Thyroid gland (tissue), 4 donors: Measurements from ENCODE around the gene KCTD13. TPM values are rescaled to one million over a fixed set of nuclear protein-coding genes. Genes with fewer than 3 reads are reported as not detected.
"Not testable (repeated sequence)": the region's sequence is repeated elsewhere in the genome, so short reads cannot be mapped to it uniquely, and the experiment has no call there.

Source experiments
- DNase-seq, 2 donors: peaks; one replicate each; pipeline ENCODE4 v3.0.0-alpha.2; 2019
- H3K27ac ChIP-seq, 3 donors: fragments of 200-600 bp; sonication (generic); 1 replicate in 2 of 3; 2 replicates in 1 of 3; pipeline ENCODE4 v1.5.1; 2016 to 2019; ENCODE audit warnings: mild to moderate bottlenecking in 1 of 3, moderate library complexity in 1 of 3
- H3K27me3 ChIP-seq: fragments of 200-600 bp; sonication (generic); one replicate; pipeline ENCODE4 v1.5.1; 2019
- H3K36me3 ChIP-seq, 2 donors: fragments of 200-600 bp; sonication (generic); one replicate each; pipeline ENCODE4 v1.5.1; 2016 to 2019
- H3K4me1 ChIP-seq, 2 donors: fragments of 200-600 bp; sonication (generic); one replicate each; pipeline ENCODE4 v1.5.1; 2017 to 2019
- H3K4me3 ChIP-seq, 3 donors: fragments of 200-600 bp; sonication (generic); replicated peaks in 1 of 3; 1 replicate in 2 of 3; 2 replicates in 1 of 3; pipeline ENCODE4 v1.5.1; 2016; ENCODE audit warnings: mild to moderate bottlenecking in 1 of 3
- H3K9me3 ChIP-seq: fragments of 200-600 bp; sonication (generic); one replicate; pipeline ENCODE4 v1.5.1; 2017
- POLR2A ChIP-seq, 2 donors: fragments of 450-650 bp; IDR thresholded peaks; one replicate each; pipeline ENCODE4 v1.6.1; 2017; ENCODE audit warnings: antibody characterized with exemption in 2 of 2, mild to moderate bottlenecking in 2 of 2, moderate library complexity in 1 of 2
- WGBS, 2 donors: methylation state at CpG; one replicate each; pipeline ENCODE4 v1.1.5; 2017; 5-methylcytosine and 5-hydroxymethylcytosine counted together
- intact Hi-C: fragments of 100-400 bp; cut with DNase I; formaldehyde crosslinking; loops from one replicate; pipeline ENCODE4 v1.15.1; 2023
- total RNA-seq, 4 donors: library from RNA; depleted of rRNA; stranded (reverse); fragments of >200 nt; gene quantifications; one replicate each; pipeline ENCODE4 v1.2.3, GENCODE V29; 2016
- TF ChIP-seq, protein P1 (sequence below), 6 experiments: fragments of 200-600 bp in 3 of 6; fragments of 450-650 bp in 3 of 6; sonication (generic) in 3 of 6; IDR thresholded peaks; one replicate each; pipeline ENCODE4 v1.5.1; 2016 to 2019; ENCODE audit warnings: antibody characterized with exemption in 6 of 6, mild to moderate bottlenecking in 2 of 6, inconsistent platforms in 1 of 6, moderate library complexity in 1 of 6

Gene KCTD13
- total RNA-seq, 4 donors from 2014 or later, result 9.8 to 27.5 (median 15.5) TPM

DNA sequence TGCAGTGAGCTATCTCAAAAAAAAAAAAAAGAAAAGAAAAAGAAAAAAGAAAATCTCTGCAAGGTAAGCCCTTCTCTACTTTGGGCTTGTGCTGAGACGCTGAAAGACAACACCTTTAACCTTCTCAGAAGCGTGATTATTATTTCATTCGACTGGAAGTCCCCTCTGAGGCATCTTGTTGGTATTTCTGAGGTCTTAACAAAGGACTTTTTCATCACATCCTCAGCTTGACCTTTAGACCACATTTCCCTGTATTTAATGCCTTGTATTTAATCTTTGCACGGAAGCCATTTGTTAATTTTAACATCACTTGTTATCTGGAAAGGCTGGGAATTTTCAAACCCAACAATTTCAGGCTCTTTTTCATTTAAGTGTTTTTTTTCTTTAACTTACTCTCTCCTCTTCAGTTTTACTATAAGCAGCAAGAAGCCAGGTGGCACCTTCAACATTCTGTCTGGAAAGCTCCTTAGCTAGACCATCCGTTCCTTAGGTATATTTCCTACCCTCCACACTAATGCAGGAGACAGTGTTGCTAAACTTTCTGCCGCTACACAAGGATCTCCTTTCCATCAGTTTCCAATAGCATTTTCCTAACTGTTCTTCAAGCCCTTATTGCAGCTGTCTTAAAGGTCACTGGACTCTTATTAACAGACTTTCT is 10.3 kb downstream of the KCTD13 start:
- Histone ChIP-seq H3K4me3 (no peak overlapping the region), H3K27ac (no peak overlapping the region), H3K9me3 (no peaks in the 10 kb centered on the region), H3K36me3 (peaks cover 6 to 9% of the 10 kb centered on the region in 2 donors), H3K4me1 (no peaks in the 10 kb centered on the region), H3K27me3 (no peaks in the 10 kb centered on the region)
- WGBS, 2 donors, result 88 to 90% methylated on average over 6 of the region's 6 CpGs
- DNase-seq, result no peak
- no peak for TF ChIP-seq POLR2A (IDR thresholded peaks at IDR 0.05)
- TF ChIP-seq, protein P1, sequence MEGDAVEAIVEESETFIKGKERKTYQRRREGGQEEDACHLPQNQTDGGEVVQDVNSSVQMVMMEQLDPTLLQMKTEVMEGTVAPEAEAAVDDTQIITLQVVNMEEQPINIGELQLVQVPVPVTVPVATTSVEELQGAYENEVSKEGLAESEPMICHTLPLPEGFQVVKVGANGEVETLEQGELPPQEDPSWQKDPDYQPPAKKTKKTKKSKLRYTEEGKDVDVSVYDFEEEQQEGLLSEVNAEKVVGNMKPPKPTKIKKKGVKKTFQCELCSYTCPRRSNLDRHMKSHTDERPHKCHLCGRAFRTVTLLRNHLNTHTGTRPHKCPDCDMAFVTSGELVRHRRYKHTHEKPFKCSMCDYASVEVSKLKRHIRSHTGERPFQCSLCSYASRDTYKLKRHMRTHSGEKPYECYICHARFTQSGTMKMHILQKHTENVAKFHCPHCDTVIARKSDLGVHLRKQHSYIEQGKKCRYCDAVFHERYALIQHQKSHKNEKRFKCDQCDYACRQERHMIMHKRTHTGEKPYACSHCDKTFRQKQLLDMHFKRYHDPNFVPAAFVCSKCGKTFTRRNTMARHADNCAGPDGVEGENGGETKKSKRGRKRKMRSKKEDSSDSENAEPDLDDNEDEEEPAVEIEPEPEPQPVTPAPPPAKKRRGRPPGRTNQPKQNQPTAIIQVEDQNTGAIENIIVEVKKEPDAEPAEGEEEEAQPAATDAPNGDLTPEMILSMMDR (IDR thresholded peaks at IDR 0.05), result no peak
- intact Hi-C loops, result no loop called here

DNA sequence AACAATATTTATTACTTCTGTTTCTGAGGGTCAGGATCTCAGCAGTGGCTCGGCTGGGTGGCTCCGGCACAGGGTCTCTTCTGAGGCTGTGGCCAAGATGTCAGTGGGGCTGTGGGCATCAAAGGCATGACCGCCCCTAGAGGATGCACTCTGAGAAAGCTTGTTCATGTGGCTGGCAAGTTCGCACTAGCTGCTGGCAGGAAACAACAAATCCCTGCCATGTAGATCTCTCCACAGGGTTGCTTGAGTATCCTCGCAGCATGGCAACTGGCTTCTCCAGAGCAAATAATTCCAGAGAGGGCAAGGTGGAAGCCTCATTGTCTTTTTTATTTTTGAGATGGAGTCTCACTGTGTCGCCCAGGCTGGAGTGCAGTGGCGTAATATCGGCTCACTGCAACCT is 12.5 kb downstream of the KCTD13 start:
- 92 to 98% methylated on average over 8 of the region's 8 CpGs for WGBS, 2 donors
- intact Hi-C loops, result no loop called here
- no peaks in the 10 kb centered on the region for H3K4me1 ChIP-seq
- no peaks in the 10 kb centered on the region for H3K36me3 ChIP-seq
- H3K27me3 ChIP-seq, result no peaks in the 10 kb centered on the region
- no peak overlapping the region for H3K4me3 ChIP-seq
- TF ChIP-seq, protein P1 (IDR thresholded peaks at IDR 0.05), result no peak
- no peak for TF ChIP-seq POLR2A (IDR thresholded peaks at IDR 0.05)
- no peaks in the 10 kb centered on the region for H3K9me3 ChIP-seq
- H3K27ac ChIP-seq, result no peak overlapping the region
- DNase-seq, result no peak

DNA sequence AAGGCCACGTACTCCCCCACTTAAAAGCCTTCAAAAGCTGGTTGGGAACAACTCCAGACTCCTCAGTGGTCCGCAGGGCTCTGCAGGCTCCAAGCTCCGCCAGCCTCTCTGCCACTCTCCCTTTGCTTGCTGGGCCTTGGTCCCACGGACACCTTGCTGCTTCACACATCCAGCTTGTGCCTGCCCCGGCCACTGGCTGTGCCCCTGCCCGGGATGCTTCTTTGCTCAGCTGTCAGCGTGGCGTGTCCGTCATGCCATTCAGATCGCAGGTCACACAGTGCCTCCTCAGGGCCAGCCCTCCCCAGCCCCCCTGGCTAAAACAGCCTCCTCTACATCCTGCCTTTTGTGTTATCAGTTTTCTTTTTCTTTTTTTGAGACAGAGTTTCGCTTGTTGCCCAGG is 13.9 kb downstream of the KCTD13 start:
- Histone ChIP-seq H3K4me3 (no peak overlapping the region), H3K4me1 (no peaks in the 10 kb centered on the region), H3K27me3 (no peaks in the 10 kb centered on the region), H3K9me3 (no peaks in the 10 kb centered on the region), H3K27ac (no peak overlapping the region), H3K36me3 (no peaks in the 10 kb centered on the region)
- DNase-seq, result no peak
- TF ChIP-seq, protein P1 (IDR thresholded peaks at IDR 0.05), result no peak
- TF ChIP-seq POLR2A (IDR thresholded peaks at IDR 0.05), result no peak
- WGBS, 2 donors, result 72 to 77% methylated on average over 11 of the region's 11 CpGs
- intact Hi-C loops, result no loop called here

DNA sequence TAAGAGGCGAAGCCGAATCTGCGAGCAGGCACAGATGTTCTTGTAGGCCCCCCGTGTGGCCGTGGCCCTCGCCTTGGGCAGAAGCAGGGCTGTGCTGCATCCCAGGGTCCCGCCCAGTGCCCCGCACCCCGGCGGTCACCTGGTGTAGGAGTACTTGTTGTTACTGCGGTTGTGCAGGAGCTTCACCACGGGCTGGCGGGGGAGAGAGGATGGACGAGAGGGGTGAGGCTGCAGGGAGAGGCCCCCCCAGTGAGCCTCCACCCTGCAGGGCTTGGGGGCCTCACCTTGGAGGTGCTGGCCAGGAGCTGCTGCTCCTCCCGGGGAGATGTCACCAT is 14.4 kb downstream of the KCTD13 start:
- Histone ChIP-seq H3K4me3 (no peak overlapping the region), H3K27me3 (no peaks in the 10 kb centered on the region), H3K36me3 (no peaks in the 10 kb centered on the region), H3K9me3 (no peaks in the 10 kb centered on the region), H3K27ac (no peak overlapping the region), H3K4me1 (no peaks in the 10 kb centered on the region)
- no peak for DNase-seq
- 81 to 82% methylated on average over 8 to 12 of the region's 15 CpGs for WGBS, 2 donors
- TF ChIP-seq, protein P1 (IDR thresholded peaks at IDR 0.05), result no peak
- intact Hi-C loops, result no loop called here

DNA sequence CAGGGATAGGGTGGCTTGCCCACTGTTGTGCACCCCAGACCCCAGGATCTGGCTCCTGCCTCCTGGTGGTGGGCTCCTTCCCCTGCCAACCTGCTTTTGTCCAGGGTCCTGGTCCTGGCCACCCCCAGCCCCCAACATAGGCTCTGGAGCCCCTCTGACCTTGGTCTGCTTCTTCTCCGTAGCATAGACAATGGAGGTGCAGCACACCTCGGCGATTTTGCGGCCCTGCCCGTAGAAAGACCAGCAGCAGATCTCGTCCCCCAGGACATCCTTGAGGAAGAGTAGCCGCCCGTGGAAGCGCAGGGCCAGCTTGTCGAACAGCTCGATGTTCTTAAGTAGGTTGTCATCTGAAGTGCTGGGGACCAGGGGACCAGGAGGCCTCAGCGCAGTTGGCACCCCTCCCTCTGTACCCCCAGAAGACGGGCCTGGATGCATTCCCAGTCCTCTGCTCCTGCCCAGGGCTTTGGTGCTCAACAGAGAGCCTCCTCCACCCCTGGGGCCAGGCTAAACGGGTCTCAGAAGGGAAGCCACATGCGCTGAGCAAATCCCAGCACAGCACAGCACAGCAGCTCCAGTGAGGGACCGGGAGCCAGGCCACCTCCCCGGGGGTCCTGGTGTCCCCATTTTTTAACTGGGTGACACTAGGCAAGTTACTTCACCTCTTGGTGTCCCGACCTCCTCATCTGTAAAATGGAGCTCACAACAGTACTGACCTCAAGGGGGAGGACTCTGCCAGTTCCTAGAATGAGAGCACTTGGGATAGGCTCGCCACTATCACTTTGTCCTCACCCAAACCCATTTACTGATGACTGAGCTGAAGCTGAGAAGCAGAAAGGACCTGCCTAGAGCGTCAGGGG is 15.0 kb downstream of the KCTD13 start:
- DNase-seq, result no peak
- Histone ChIP-seq H3K36me3 (no peaks in the 10 kb centered on the region), H3K27ac (no peak overlapping the region), H3K4me1 (no peaks in the 10 kb centered on the region), H3K9me3 (no peaks in the 10 kb centered on the region), H3K27me3 (no peaks in the 10 kb centered on the region), H3K4me3 (no peak overlapping the region)
- intact Hi-C loops, result no loop called here
- no peak for TF ChIP-seq POLR2A (IDR thresholded peaks at IDR 0.05)
- TF ChIP-seq, protein P1 (IDR thresholded peaks at IDR 0.05), result no peak
- 73 to 88% methylated on average over 13 to 19 of the region's 20 CpGs for WGBS, 2 donors

DNA sequence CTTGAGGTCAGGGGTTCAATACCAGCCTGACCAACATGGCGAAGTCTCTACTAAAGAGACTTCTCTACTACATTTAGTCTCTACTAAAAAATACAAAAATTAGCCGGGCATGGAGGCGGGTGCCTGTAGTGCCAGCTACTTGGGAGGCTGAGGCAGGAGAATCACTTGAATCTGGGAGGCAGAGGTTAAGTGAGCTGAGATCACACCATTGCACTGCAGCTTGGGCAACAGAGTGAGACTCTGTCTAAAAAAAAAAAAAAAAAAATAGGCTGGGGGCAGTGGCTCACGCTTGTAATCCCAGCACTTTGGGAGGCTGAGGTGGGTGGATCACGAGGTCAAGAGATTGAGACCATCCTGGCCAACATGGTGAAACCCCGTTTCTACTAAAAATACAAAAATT is 16.2 kb downstream of the KCTD13 start:
- H3K36me3 ChIP-seq, intact Hi-C loops, DNase-seq, H3K9me3 ChIP-seq, H3K27ac ChIP-seq, H3K27me3 ChIP-seq, H3K4me1 ChIP-seq, H3K4me3 ChIP-seq: not testable (repeated sequence)
- 78 to 82% methylated on average over 6 of the region's 6 CpGs for WGBS, 2 donors
